HPDE6-E6E7 (cell line): ENCODE data around the gene FAM163A.

Experiments used
- DNase-seq: peaks from one replicate; pipeline ENCODE4 v3.0.0; 2011; ENCODE audit warnings: missing footprints; ENCODE audit errors: extremely low spot score

Gene FAM163A

DNA sequence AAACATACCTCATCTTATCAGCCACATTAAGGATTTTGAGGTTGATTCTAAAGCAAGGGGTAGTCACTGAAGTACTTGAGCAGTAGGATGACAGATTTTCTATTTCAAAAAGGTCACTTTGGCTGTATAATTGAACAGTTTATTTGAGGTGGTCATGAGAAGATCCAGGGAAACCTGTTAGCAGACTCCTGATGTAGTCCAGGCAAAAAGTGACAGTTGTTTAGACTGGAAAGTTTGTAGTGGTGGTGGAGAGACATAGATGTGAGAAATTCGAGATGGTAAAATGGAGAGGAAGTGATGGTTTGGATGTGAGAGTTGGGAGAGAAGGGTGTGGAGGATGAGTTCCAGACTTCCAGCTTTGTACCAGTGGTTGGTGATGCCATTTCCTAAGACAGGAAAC, 7.5 kb downstream of the FAM163A start:
- DNase-seq = no peak

DNA sequence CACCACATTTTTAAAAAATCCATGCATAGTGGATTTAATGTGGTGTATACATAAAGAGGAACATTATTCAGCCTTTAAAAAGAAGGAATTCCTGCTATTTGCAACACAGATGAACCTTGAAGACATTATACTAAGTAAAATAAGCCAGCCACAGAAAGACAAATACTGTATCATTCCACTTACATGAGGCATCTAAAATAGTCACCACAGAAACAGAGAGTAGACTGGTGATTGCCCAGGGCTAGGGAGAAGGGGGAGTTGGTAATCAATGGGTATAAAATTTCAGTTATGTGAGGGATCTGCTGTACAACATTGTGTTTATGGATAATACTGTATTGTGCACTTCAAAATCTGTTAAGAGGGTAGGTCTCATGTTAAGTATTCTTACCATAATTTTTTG, 10.0 kb downstream of the FAM163A start:
- no peak for DNase-seq

DNA sequence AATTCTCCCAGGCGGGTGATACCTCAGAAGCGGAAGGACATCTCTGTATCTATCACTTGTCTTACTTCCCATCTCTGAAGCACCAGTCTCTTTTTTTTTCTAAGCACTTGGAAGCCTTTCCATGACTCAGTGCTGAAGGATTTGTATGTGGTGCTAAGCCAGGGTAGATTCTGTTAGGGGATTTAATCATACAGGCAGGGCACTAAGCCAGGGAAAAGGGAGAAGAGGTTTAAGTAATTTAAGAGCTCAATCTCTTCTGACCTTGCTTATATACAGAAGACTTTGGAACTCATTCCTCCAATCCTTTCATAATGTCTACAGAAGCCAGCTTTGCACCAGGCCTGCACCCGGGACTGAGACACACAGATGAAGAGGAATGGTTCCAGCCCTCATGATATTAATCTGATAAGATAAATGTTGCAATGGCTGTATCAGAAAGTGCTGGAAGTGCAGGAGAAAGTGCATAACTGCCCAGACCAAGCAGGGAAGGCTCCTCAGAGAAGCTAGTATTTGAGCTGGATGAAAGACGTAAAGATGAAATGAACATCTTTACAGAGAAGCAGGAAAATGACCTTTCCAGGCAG, 11.0 kb downstream of the FAM163A start:
- no peak for DNase-seq

DNA sequence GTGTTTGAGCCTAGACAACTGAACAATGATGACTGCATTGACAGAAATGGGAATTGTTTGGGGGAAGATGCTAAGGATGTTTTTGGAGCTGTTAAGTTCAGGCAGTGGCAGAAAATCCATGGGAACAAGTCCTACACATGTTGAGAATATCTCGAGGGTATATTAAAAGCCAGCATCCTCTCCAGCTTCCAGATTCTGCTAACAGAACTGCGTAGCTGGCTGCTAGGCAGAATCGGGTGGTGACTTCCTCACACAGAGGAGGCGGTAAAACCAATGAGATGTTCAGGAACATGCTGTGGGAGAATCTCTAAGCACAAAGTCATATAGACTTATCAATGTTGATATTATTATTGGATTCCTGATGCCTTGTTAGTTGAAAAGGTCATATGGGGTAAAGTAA, 14.8 kb downstream of the FAM163A start:
- DNase-seq = no peak

DNA sequence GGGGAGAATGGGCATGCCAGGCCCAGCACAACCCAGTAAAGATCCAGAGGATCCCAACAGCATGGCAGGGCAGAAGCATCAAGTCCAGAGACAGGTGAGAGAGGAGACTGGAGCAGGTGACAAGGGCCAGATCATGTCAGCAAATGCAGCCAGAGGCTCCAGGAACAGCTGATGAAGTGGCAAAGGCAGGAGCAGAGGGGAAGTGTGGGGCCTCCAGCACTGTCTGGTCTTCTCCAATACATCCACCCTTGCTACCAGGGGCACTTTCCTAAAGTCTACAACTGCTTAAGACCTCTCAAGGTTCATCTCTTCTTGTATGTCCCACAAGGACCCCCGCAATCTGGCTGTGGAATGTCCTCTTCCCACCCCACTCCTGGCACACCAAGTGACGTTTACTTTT, 17.4 kb downstream of the FAM163A start:
- no peak for DNase-seq

DNA sequence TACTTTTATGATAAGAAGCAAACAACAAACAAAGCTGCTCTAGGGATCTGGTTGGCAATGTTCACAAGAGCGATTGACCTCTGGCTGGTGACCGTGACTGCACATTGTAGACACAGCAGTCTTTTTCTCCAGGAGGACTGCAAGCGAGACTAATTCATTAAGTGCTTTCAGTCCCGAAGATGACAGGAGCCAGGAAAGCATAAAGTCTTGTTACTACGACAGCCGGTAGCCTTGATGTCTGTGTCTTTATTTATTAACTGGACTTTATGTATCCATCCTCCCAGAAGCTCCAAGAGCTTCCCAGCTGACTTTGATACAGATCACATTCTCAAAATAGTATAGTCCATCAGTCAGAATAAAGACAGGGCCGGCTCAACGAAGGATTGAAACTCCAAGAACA, 18.2 kb downstream of the FAM163A start:
- no peak for DNase-seq

DNA sequence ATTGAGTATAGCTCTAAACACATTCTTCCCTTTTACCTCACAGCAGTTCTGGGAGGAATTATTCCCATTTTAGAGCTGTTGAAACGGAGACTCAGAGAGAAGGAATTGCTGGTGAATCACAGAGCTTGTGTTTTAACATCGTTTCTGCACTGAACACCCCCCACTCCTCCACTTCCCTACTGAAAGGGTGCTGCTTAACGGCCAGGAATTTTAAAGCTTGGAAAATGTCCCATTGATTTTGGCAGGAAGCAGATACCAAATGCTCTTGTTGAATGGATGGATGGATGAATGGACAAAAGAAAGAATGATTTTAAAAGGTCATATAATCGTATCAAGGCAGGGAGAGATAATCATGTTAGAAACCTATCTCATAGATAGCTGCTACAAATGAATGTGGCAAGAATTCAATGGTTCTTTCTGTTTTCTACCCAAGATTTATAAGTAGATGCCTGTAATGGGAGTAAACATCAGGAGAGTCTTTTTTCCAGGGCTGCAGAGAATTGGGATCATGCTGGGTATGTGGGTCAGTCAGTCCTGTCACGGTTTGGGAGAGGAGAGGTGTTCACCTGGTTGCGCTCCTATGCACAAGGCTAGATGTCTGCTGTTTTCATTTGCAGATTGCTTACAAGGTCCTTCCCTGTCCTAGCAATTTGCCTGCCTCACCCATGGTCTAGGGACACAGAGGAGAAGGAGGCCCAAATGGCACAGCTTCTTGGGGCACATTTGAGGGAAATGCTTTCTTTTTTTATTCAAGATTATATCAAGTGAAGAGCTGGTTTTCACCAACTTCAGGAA, 19.0 kb downstream of the FAM163A start:
- no peak for DNase-seq

DNA sequence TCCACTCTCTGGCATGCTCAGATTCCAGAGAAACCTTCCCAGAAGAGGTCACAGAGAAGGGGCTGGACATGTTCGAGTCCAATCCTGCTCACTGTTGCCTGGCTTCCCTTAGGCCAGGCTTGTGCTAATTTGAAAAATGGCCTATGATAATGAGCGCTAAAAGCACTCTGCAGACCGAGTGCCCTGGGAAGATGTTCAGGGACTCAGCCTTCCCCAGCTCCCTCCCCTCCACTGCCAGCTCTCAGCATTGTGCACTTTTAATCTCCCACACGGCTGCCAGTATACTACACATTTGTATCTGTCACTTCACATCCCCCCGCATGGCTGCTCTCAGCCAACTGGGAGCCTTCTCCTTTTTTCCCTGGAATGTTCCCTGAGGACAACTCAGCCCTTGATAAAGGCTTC, 24.1 kb downstream of the FAM163A start:
- DNase-seq = no peak

DNA sequence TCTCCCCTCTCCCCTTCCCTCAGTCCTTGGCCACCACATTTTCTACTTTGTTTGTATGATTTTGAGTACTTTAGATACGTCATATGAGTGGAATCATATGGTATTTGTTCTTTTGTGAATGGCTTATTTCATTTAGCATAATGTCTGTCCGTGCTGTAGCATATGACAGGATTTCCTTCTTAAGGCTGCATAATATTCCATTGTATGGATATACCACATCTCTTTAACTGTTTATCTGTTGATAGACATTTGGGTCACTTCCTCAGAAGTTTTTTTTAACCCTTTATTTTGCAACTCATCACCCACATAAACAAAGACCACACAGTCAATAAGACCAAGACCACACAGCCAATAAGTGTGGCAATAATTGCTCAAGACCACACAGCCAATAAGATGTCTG, 24.9 kb downstream of the FAM163A start:
- no peak for DNase-seq

DNA sequence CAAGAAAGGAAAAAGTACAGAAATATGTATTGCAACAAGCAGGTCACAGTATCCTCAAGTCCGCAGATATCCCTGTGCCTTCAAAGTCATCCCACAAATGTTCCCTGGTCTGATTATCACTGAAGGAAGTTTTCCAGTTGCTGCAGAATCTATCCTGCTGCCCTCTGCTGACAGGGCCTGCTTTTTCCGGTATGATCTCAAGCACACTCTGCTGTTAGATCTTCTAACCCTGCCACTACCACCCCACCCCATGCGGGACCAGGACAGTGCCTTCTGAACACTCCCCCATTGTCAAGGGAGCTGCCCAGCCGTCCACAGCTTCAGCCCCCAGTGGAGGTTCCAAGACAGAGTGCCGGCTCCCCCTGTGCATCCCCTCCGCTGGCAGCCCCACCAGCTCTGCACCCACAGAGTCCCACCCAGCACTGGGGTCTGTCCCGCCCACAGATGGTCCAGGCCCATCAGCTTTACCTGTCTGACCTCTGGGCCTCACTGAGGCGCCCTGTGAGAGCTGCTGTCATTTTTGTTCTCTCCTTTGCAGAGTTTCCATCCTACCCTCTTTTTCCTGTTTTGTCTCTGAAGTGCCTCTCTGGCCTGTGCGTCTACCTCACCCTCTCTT, 27.9 kb downstream of the FAM163A start:
- no peak for DNase-seq

DNA sequence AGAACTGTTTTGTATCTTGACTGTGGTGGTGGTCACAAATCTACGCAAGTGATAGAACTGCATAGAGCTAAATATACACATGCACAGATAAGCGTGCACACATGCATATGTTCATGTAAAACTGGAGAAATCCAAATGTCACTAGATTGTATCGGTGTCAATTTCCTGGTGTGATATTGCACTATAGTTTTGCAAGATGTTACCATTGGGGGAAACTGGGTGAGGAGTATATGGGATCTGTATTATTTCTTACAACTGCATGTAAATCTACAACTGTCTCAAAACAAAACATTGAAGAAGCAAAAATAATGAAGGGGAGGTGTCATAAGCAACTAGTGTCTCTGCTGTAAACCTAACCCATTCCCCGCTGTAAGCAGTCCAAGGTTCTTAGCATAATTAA, 30.2 kb downstream of the FAM163A start:
- DNase-seq = no peak

DNA sequence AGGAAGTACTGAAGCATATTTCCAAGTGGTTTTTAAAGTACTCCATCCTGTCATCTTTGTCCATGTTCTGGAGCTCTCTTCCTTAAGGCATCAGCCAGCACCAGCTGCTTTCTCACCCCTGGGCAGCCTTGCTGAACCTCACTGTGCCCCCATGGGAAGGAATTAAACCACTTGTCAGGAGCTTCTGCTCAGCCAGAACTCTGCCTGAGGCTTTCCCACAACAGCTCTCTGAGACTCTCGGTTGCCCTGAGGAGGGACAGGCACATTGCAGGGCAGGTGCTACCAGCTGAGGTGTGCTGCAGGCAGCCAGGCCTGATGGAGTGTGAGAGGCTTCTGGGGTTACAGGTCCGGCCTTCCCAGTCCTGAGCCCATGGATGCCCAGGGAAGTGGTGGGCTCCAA, 30.9 kb downstream of the FAM163A start:
- no peak for DNase-seq

DNA sequence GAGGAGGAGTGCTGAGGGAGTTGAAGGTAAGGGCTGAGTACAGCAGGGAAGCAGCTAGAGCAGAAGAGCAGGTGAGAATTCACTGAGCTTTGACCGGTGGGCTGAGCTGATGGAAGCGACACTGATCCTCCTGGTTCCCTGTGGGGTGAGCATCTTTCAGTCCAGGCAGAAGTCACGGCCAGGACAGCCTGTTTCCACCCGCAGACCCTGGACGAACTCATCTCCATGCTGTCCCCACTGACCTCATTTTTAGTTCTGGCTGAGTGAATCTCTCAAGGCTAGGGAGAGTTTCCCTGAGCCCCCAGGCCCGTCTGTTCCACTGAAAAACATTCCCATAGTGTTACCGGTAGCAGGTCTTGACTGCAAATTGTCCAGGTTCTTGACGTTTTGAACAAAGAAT, 31.5 kb downstream of the FAM163A start:
- DNase-seq = no peak

DNA sequence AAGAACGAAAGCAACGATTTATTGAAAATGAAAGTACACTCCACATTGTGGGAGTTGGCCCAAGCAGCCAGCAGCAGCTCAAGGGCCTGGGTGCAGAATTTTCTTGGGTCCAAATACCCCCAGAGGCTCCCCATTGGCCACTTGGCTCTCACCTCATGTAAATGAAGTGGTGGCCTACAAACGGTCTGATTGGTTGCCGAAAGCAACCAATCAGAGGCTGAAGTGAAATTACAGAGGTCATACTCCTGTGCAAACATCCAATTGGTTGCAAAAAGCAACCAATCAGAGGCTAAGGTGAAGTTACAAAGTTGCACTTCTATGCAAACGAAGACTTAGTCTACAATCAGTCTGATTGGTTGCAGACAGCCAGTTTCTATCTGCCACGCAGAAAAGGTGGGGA, 31.9 kb downstream of the FAM163A start:
- no peak for DNase-seq

DNA sequence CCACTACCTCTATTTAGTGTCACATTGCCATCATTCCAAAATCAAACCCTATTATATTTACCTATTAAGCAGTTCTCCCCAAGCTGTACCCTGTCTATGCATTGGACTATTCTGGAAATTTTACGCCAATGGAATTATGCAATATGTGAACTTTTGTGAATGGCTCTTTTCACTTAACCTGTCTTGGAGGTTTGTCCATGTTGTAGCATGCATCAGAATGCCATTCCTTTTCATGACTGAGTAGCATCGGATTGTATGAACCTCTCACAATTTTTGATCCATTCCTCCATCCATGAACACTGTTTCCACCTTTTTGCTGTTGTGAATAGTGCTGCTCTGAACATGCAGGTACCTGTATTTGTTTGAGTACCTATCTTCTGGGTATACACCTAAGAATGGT, 33.7 kb downstream of the FAM163A start:
- no peak for DNase-seq

DNA sequence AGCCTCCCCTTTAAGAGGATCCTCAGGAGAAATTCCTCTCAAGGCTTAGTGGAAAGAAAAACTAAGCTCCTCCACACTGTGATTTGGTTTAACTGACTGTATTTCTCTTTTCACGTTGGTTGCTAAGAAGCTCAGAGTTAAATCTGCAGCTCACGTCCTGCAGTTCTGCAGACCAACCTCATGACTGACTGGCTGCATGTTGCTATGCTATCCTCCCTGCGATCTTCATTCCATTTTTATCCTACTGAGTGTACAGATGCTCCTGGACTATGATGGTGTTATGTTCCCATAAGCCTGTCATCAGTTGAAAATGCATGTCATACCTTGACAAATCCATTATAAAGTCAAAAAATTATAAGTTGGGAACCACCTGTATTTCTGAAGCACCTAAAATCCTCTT, 34.6 kb downstream of the FAM163A start:
- DNase-seq = no peak

DNA sequence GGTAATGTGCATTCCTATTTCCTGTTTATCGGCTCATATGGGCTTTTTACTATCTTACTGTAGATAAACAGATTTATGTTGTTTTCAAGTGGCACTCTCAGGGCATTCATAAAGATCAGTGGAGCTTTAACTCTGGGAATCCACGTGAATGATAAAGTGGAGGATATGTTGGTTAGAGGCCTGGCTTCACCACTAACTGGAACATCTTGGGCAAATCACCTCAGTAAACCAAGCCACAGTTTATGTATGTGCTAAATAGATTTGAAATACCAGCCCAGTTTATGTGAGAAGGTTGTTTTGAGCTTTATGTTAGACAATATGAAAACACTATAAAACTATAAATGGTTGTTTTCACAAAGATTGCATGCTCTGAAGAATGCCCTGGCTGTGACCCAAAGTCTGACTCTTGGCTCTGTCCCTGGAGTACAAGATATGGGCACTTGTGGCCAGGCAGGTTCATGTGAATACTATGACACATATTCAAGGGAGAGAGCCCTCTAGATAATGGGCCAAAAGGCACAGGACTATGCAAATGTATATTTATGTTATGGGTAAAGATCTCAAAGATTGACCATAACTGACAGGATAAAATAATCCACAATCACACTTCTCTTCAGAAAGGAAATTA, 36.7 kb downstream of the FAM163A start:
- no peak for DNase-seq

DNA sequence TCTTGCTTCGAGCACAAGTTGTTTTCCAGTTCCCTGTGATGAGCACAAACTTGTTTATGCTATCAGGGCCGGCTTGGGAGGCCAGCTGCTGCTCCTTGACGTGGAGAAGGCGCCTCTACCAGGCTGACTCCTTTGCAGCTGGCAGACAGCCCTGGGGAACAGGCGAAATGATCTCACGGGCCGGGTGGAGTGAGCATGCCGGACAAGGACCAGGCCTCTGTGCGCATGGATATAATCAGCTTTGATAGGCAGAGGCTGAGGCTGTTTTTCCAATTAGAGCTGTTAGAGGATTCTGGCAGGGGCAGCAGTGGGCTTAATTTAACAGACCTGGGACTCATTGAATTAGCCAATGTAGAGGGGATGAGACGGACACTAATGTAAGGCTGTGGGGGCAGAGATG, 38.9 kb downstream of the FAM163A start:
- no peak for DNase-seq

DNA sequence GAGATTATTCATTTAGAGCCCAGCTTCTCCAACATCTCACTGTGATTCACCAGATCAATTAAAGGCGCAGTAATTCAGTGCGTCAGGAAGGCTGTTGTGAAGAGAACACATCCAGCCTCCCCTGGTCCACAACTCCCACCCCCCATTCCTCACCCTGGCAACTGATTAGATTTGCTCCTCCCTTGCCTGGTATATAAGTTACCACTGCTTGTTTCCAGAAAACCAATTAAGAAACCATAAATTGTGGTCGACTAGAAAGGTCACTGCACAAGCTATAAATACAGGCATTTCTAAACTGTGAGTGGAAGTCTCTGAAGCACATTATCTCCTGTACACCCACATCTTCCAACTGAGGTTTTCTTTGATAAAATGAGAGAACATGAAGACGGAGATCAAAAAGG, 41.9 kb downstream of the FAM163A start:
- DNase-seq = no peak

DNA sequence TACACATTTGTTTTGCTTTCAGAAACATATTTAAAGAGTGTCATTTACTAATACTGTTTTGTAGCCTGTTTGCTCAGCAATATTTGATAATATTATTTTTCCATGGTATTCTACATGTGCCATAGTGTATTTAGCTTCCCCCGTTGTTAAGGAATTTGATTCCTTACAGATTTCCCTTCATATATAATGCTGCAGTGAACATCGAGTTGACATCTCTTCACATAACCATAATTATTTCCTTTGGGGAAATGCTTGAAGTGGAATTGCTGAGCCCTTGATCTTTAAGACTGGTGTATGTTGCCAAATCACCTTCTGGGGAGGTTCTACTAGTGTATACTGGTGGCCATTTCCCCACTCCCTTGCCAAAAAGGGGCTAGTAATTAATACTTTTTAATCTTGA, 42.6 kb downstream of the FAM163A start:
- no peak for DNase-seq

DNA sequence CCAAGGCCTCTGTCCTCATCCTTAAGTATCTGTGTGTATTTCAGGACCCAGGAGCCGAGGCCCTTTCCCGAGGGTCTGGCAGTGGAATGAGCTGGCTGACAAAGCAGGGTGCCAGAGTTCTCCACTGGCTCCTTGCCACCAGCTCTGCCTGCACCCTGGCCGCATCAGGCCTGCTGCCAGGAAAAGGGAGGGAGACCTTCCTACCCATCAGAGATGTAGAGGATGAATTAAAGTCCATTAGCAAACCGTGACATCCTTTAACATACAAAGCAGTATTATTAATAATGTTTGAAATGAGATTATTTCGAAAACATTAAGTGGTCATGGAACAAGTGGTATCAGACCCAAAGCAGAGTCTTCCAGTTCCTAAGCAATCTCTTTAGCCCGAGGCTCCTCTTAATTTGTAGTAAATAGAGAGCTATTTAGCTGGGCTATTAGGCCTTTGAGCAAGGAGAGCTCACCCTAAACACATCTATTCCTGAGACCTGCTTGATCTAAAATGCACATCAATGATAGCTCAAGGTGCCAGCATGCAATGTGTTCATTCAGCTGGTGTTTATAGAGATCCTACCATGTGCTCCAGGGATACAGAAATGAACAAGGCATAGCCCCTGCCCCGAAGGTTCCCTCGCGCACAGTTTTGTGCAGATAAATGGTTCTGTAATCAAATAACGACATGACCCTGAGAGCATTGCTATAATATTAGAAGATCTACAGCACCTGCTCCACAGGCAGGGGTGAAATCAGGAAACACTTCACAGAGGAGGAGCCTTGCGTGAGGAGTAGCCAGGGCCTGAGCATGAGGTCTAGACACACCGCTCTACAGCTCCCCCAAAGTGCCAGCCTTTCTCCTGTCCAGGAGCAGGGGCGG, 44.0 kb downstream of the FAM163A start:
- DNase-seq = no peak

DNA sequence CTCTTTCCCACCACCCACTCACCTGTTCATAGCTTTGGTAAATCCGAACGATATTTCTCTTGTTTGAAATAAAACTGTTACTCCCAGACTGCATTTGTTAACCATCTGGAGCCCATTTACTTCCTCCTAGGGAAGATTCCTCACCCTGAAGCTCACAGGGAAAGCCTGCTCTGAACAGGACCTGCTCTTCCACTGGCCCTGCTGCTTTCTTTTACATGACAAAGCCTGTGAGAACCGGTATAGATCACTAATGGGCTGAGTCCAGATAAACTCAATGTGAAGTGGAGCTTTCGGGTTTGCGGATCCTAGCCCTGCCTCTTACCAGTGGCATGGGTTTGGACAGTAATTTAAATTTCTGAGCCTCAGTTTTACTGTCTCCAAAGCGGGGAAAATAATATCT, 45.2 kb downstream of the FAM163A start:
- no peak for DNase-seq
